Ramos (cell line): ENCODE measurements around the gene CCDC200.
"Not testable (repeated sequence)": the region's sequence is repeated elsewhere in the genome, so short reads cannot be mapped to it uniquely, and the experiment has no call there.

ENCODE experiments used
- in situ Hi-C: fragments of 300-500 bp; cut with MboI; formaldehyde crosslinking; loops from one replicate; pipeline ENCODE4 v1.14.3; 2022; ENCODE audit warnings: low sequenced_read_pairs; ENCODE audit not compliant: unreplicated experiment

The CCDC200 gene

GRCh38 chr17:43228020-43228782 is at the start of gene CCDC200:
CCDC200 (minus strand) TSS chr17:43228623; CDS start chr17:43228554, 69 bp downstream.
- in situ Hi-C loops: not testable (repeated sequence)

- in situ Hi-C loops: not testable (repeated sequence)
These were observed 44.5 kb upstream of the CCDC200 start for GRCh38 chr17:43272914-43273313.

- in situ Hi-C loops: not testable (repeated sequence)
These were observed 44.1 kb upstream of the CCDC200 start for GRCh38 chr17:43272483-43272882.

- in situ Hi-C loops: not testable (repeated sequence)
These were observed 42.4 kb upstream of the CCDC200 start for GRCh38 chr17:43270552-43271504.

- in situ Hi-C loops: not testable (repeated sequence)
These were observed 18.0 kb upstream of the CCDC200 start for GRCh38 chr17:43246456-43246855.

- in situ Hi-C loops: not testable (repeated sequence)
These were observed 12.4 kb upstream of the CCDC200 start for GRCh38 chr17:43240596-43241352.

- in situ Hi-C loops: not testable (repeated sequence)
These were observed 11.2 kb upstream of the CCDC200 start for GRCh38 chr17:43239597-43239996.

GRCh38 chr17:43233877-43234276 is 5.5 kb upstream of the CCDC200 start, which contains the start of gene RNU2-1:
RNU2-1 (minus strand) TSS chr17:43233977.
- in situ Hi-C loops: not testable (repeated sequence)

- in situ Hi-C loops: not testable (repeated sequence)
These were observed 4.8 kb upstream of the CCDC200 start for GRCh38 chr17:43233263-43233662.

- in situ Hi-C loops: not testable (repeated sequence)
These were observed 3.7 kb upstream of the CCDC200 start for GRCh38 chr17:43232021-43232699.

- in situ Hi-C loops: not testable (repeated sequence)
These were observed 3.0 kb upstream of the CCDC200 start for GRCh38 chr17:43231205-43232020.

- in situ Hi-C loops: no loop called here
These were observed 2.0 kb downstream of the CCDC200 start for GRCh38 chr17:43226393-43226792.

GRCh38 chr17:43224146-43224705 is 4.2 kb downstream of the CCDC200 start:
- in situ Hi-C loops: no loop called here

GRCh38 chr17:43220511-43221125 is 7.8 kb downstream of the CCDC200 start:
- in situ Hi-C loops: no loop called here

GRCh38 chr17:43219746-43220380 is 8.6 kb downstream of the CCDC200 start:
- in situ Hi-C loops: loop anchor here (5.0 kb wide), 1 partner anchor 102 kb away; no protein-coding TSS in a partner anchor

- in situ Hi-C loops: loop anchor here (5.0 kb wide), 1 partner anchor 103 kb away; no protein-coding TSS in a partner anchor
These were observed 9.4 kb downstream of the CCDC200 start for GRCh38 chr17:43219001-43219400.

GRCh38 chr17:43217614-43218087 is 10.8 kb downstream of the CCDC200 start:
- in situ Hi-C loops: loop anchor here (5.0 kb wide), 1 partner anchor 105 kb away; no protein-coding TSS in a partner anchor
